IPS-15b (cell line): ENCODE data around the gene DMXL2.
"Not testable (repeated sequence)": the region's sequence is repeated elsewhere in the genome, so short reads cannot be mapped to it uniquely, and the experiment has no call there.

Source experiments
- H3K27me3 ChIP-seq: one replicate; pipeline ENCODE4 v1.6.1; 2013; ENCODE audit warnings: low read length; ENCODE audit not compliant: control insufficient read depth, insufficient read depth
- H3K36me3 ChIP-seq: one replicate; pipeline ENCODE4 v1.6.1; 2013; ENCODE audit warnings: low read length; ENCODE audit not compliant: control insufficient read depth, insufficient read depth
- H3K4me1 ChIP-seq: one replicate; pipeline ENCODE4 v1.6.1; 2013; ENCODE audit warnings: mild to moderate bottlenecking, low read length; ENCODE audit not compliant: control insufficient read depth, insufficient read depth
- H3K4me3 ChIP-seq: one replicate; pipeline ENCODE4 v1.5.1; 2013; ENCODE audit warnings: low read depth, low read length
- H3K9ac ChIP-seq: one replicate; pipeline ENCODE4 v1.6.1; 2013; ENCODE audit warnings: low read depth, mild to moderate bottlenecking, low read length
- H3K9me3 ChIP-seq: one replicate; pipeline ENCODE4 v1.6.1; 2013; ENCODE audit warnings: mild to moderate bottlenecking, low read length; ENCODE audit not compliant: control insufficient read depth, insufficient read depth

The DMXL2 gene

GRCh38 chr15:51423040-51423439 lies 199.5 kb downstream of the DMXL2 start:
- not testable (repeated sequence) for H3K27me3 ChIP-seq, H3K4me3 ChIP-seq, H3K9ac ChIP-seq, H3K4me1 ChIP-seq, H3K36me3 ChIP-seq, H3K9me3 ChIP-seq

GRCh38 chr15:51416129-51416528 lies 206.4 kb downstream of the DMXL2 start:
- no peak overlapping the region for H3K9ac ChIP-seq
- no peaks in the 10 kb centered on the region for H3K36me3 ChIP-seq
- no peaks in the 10 kb centered on the region for H3K27me3 ChIP-seq
- peaks cover 2% of the 10 kb centered on the region for H3K4me1 ChIP-seq
- H3K4me3 ChIP-seq = no peak overlapping the region
- no peaks in the 10 kb centered on the region for H3K9me3 ChIP-seq

GRCh38 chr15:51414256-51414860 lies 208.2 kb downstream of the DMXL2 start:
- no peaks in the 10 kb centered on the region for H3K27me3 ChIP-seq
- peaks cover 2% of the 10 kb centered on the region for H3K4me1 ChIP-seq
- H3K36me3 ChIP-seq = no peaks in the 10 kb centered on the region
- H3K9me3 ChIP-seq = no peaks in the 10 kb centered on the region
- H3K9ac ChIP-seq = no peak overlapping the region
- no peak overlapping the region for H3K4me3 ChIP-seq

- Histone ChIP-seq H3K27me3 (no peaks in the 10 kb centered on the region), H3K9me3 (no peaks in the 10 kb centered on the region), H3K4me3 (no peak overlapping the region), H3K36me3 (no peaks in the 10 kb centered on the region), H3K9ac (no peak overlapping the region), H3K4me1 (no peaks in the 10 kb centered on the region)
Measured at GRCh38 chr15:51405693-51406523, 216.7 kb downstream of the DMXL2 start.

- H3K9me3 ChIP-seq = no peaks in the 10 kb centered on the region
- H3K4me1 ChIP-seq = no peaks in the 10 kb centered on the region
- H3K27me3 ChIP-seq = no peaks in the 10 kb centered on the region
- no peak overlapping the region for H3K4me3 ChIP-seq
- H3K36me3 ChIP-seq = no peaks in the 10 kb centered on the region
- no peak overlapping the region for H3K9ac ChIP-seq
Measured at GRCh38 chr15:51403946-51404695, 218.4 kb downstream of the DMXL2 start.

GRCh38 chr15:51403072-51403878 lies 219.3 kb downstream of the DMXL2 start:
- Histone ChIP-seq H3K27me3 (no peaks in the 10 kb centered on the region), H3K9ac (no peak overlapping the region), H3K36me3 (no peaks in the 10 kb centered on the region), H3K9me3 (no peaks in the 10 kb centered on the region), H3K4me3 (no peak overlapping the region), H3K4me1 (no peaks in the 10 kb centered on the region)

GRCh38 chr15:51401872-51402517 lies 220.6 kb downstream of the DMXL2 start:
- Histone ChIP-seq H3K27me3 (no peaks in the 10 kb centered on the region), H3K36me3 (no peaks in the 10 kb centered on the region), H3K9ac (no peak overlapping the region), H3K9me3 (no peaks in the 10 kb centered on the region), H3K4me3 (no peak overlapping the region), H3K4me1 (no peaks in the 10 kb centered on the region)

- Histone ChIP-seq H3K9ac (no peak overlapping the region), H3K27me3 (no peaks in the 10 kb centered on the region), H3K4me3 (no peak overlapping the region), H3K4me1 (no peaks in the 10 kb centered on the region), H3K9me3 (no peaks in the 10 kb centered on the region), H3K36me3 (no peaks in the 10 kb centered on the region)
Measured at GRCh38 chr15:51401051-51401780, 221.4 kb downstream of the DMXL2 start.

GRCh38 chr15:51398626-51399025 lies 223.9 kb downstream of the DMXL2 start:
- H3K9me3 ChIP-seq = no peaks in the 10 kb centered on the region
- no peaks in the 10 kb centered on the region for H3K27me3 ChIP-seq
- H3K4me3 ChIP-seq = no peak overlapping the region
- H3K4me1 ChIP-seq = peaks cover 3% of the 10 kb centered on the region
- H3K36me3 ChIP-seq = no peaks in the 10 kb centered on the region
- H3K9ac ChIP-seq = no peak overlapping the region
